Large intestine (tissue), 3 donors: ENCODE data around the gene HDAC10. TPM values are rescaled to one million over a fixed set of nuclear protein-coding genes. Genes with fewer than 3 reads are reported as not detected.

ENCODE experiments used
- DNase-seq, 2 donors: peaks; one replicate each; pipeline versions ENCODE4 v3.0.0 to v3.0.0-alpha.2; 2013
- H3K27ac ChIP-seq: one replicate; pipeline ENCODE4 v1.5.1; 2013; ENCODE audit warnings: low read length
- H3K27me3 ChIP-seq: 2 replicates; pipeline ENCODE4 v1.6.1; 2013; ENCODE audit warnings: low read length; ENCODE audit not compliant: control insufficient read depth, insufficient read depth
- H3K36me3 ChIP-seq: 2 replicates; pipeline ENCODE4 v1.6.1; 2013; ENCODE audit warnings: low read length; ENCODE audit not compliant: control insufficient read depth, insufficient read depth
- H3K4me1 ChIP-seq: one replicate; pipeline ENCODE4 v1.6.1; 2013; ENCODE audit warnings: low read length; ENCODE audit not compliant: control insufficient read depth, insufficient read depth
- H3K4me3 ChIP-seq: one replicate; pipeline ENCODE4 v1.5.1; 2013; ENCODE audit warnings: low read length
- H3K9me3 ChIP-seq: one replicate; pipeline ENCODE4 v1.6.1; 2013; ENCODE audit warnings: mild to moderate bottlenecking, low read depth, low read length, moderate library complexity; ENCODE audit not compliant: control insufficient read depth
- WGBS: methylation state at CpG from one replicate; pipeline ENCODE4 v1.1.5; 2013; ENCODE audit warnings: low lambda C conversion rate; ENCODE audit not compliant: insufficient coverage; 5-methylcytosine and 5-hydroxymethylcytosine counted together
- polyA plus RNA-seq: library from polyadenylated mRNA; unstranded; fragments of 120-200 nt; gene quantifications from one replicate; pipeline ENCODE4 v1.2.1, GENCODE V29; 2013

Gene HDAC10
- polyA plus RNA-seq, 1 donor = 55.5 TPM

DNA sequence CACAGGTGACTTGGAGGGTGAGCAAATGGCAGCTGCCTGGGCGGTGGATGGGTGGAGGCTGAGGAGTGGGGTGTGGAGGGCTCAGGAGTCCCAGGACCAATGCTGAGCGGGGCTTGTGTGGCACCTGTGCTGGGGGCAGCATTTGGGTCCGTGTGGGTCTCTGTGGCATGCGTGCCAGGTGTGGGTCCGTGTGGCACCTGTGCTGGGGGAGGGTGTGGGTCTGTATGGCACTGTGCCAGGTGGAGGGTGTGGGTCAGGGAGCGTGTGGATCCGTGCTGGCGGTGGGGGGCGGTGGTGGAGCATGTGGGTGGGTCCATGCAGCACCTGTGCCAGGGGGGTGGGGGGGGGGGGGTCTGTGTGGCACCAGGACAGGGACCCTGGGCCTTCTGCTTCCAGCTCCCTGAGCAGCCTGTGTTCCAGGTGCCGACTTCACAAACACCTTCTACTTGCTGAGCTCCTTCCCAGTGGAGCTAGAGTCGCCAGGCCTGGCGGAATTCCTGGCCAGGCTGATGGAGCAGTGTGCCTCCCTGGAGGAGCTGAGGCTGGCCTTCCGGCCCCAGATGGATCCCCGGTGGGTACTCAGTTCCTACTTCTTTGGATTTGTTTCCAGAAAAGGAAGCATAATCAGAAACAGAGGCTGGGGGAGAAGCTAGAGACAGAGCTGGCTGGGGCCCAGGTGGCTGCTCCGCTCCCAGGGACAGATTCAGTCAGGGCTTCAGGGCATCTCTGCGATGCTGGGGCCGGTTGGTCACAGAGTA is 35.6 kb downstream of the HDAC10 start:
- 100% methylated on average over 1 of the region's 17 CpGs for WGBS
- Histone ChIP-seq H3K4me1 (peaks cover 3% of the 10 kb centered on the region), H3K27ac (no peak overlapping the region), H3K9me3 (peaks cover 19% of the 10 kb centered on the region), H3K27me3 (no peaks in the 10 kb centered on the region), H3K36me3 (peaks cover 86% of the 10 kb centered on the region), H3K4me3 (no peak overlapping the region)
- no peak for DNase-seq

DNA sequence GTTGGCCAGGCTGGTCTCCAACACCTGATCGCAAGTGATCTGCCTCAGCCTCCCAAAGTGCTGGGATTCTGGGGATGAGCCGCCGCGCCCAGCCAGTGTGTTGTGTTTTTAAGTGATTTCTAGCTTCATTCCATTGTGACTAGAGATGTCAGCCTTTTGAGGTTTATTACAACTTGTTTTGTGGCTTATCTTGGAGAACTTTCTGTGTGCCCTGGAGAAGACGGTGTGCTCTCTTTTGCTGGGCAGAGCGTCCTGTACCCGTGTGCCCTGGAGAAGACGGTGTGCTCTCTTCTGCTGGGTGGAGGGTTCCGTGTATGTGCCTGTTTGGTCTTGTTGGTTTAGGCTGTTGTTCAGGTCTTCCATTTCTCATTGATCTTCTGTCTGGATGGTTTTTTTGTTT is 37.8 kb downstream of the HDAC10 start:
- Histone ChIP-seq H3K4me1 (no peaks in the 10 kb centered on the region), H3K36me3 (peaks cover 79% of the 10 kb centered on the region), H3K27ac (no peak overlapping the region), H3K27me3 (no peaks in the 10 kb centered on the region), H3K4me3 (no peak overlapping the region), H3K9me3 (peaks cover 9% of the 10 kb centered on the region)
- DNase-seq = no peak
- no CpG with 5 or more reads among the region's 9 CpGs for WGBS

DNA sequence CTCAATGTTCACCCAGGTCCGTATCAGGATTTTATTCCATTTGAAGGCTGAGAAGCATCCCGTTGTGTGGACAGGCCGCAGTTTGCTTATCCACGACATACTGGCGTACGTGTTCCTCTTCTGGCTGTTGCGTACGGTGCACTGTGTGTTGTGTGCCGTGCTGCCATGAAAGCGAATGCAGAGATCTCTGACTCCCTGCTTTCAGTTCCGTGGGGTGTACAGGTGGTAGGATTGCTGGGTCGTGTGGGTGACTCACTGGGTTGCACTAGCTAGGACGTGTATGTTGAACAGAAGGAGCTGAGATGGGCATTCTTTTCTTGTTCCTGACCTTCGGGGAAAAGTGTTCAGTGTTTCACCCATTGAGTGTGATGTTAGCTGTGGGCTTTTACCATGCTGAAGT is 39.9 kb downstream of the HDAC10 start:
- no peaks in the 10 kb centered on the region for H3K27me3 ChIP-seq
- peaks cover 2% of the 10 kb centered on the region for H3K9me3 ChIP-seq
- WGBS = no CpG with 5 or more reads among the region's 14 CpGs
- no peak overlapping the region for H3K27ac ChIP-seq
- H3K4me3 ChIP-seq = no peak overlapping the region
- DNase-seq = no peak
- peaks cover 78% of the 10 kb centered on the region for H3K36me3 ChIP-seq
- H3K4me1 ChIP-seq = no peaks in the 10 kb centered on the region

DNA sequence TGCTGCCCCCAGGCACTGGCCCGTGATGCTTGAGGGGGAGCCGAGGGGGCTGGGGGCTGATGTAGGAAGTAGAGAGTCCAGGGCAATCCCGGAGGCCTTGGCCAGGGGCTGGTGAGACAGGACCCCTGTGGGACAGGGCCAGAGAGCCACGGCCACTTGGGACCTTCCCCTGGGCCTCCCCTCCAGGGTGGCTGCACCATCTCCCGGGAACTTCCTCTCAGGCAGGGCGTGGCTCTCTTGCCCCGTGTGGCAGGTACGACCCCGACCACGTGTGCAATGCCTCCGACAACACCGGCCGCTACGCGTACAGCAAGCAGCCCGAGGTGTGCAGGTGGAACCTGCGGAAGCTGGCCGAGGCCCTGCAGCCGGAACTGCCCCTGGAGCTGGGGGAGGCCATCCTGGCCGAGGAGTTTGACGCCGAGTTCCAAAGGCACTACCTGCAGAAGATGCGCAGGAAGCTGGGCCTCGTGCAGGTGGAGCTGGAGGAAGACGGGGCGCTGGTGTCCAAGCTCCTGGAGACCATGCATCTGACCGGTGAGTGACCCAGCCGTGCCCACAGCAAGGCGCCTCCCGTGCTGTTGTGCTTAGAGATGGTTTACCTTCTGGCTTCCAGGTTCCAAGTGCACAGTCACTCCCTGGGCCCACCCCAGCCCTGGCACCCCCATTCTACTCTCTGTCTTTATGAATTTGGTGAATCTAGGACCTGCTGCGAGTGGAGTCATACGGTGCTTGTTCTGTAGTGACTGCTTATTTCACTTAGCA is 40.5 kb downstream of the HDAC10 start:
- Histone ChIP-seq H3K4me3 (no peak overlapping the region), H3K36me3 (peaks cover 76% of the 10 kb centered on the region), H3K4me1 (no peaks in the 10 kb centered on the region), H3K27ac (no peak overlapping the region), H3K9me3 (peaks cover 2% of the 10 kb centered on the region), H3K27me3 (no peaks in the 10 kb centered on the region)
- DNase-seq = no peak
- WGBS = no CpG with 5 or more reads among the region's 32 CpGs

DNA sequence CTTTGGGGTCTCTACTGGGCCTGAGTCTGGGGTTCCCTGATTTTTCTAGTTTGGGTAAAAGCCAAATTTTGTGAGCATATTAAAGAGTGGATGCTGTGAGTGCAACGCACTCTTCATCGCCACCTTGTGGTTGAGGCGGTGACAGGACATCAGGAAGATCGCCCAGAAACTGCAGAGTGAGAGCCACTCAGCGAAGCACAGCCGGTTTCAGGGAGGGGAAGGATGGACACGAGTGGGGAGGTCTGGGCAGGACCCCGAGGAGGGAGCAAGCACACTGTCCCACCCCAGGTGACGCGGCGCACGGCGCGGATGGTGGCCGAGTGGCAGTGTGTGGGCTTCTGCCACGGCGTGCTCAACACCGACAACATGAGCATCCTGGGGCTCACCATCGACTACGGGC is 41.2 kb downstream of the HDAC10 start:
- H3K27me3 ChIP-seq = no peaks in the 10 kb centered on the region
- DNase-seq = no peak
- H3K36me3 ChIP-seq = peaks cover 71% of the 10 kb centered on the region
- H3K4me1 ChIP-seq = no peaks in the 10 kb centered on the region
- no peak overlapping the region for H3K4me3 ChIP-seq
- peaks cover 2% of the 10 kb centered on the region for H3K9me3 ChIP-seq
- 30% methylated on average over 2 of the region's 20 CpGs for WGBS
- H3K27ac ChIP-seq = no peak overlapping the region

DNA sequence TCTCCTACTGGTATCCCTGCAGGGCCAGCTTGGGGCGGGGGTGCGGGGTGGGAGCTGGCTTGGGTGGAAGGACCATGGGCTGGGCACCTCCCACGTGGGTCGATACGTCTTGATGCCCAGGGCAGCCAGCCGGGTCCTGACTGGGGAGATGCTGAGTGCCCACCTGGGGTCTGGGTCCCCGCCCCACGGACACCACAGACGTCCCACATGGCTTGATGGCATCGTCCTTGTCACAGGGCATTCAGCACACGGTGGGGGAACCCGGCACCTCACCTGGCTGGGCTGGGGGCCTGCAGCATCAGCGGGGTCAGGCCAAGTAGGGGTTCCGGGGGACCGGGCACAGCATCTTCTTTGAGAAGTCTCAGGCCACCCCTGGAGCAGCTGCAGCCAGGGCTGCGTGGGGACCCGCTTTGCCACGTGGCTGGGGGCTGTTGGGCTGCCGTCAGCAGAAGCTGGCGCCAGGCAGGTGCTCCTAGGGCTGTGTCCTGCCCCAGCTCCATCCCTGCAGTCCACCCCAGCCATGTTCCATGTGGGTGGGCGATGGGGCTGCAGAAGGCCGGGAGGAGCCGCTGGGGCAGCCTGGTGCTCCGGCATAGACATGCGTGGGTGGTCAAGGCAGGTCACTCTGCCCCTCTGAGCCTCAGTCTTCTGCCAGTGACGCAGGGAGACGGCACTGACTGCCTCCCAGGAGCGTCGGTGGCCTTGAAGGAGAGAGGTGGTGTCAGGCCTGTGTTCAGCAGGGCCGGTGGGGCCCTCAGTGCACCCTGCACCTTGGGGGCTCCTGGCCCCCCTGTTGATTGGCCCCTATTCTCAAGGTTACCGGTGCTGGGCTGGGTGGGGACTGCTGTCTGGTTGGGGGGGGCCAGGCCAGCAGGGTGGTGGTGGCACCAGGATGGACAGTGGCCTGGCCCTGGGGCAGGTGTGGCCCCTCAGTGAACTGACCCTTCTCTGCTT is 41.8 kb downstream of the HDAC10 start:
- H3K27me3 ChIP-seq = no peaks in the 10 kb centered on the region
- WGBS = no CpG with 5 or more reads among the region's 31 CpGs
- H3K4me1 ChIP-seq = no peaks in the 10 kb centered on the region
- no peak overlapping the region for H3K27ac ChIP-seq
- H3K4me3 ChIP-seq = no peak overlapping the region
- DNase-seq = no peak
- peaks cover 67% of the 10 kb centered on the region for H3K36me3 ChIP-seq
- H3K9me3 ChIP-seq = peaks cover 2% of the 10 kb centered on the region

DNA sequence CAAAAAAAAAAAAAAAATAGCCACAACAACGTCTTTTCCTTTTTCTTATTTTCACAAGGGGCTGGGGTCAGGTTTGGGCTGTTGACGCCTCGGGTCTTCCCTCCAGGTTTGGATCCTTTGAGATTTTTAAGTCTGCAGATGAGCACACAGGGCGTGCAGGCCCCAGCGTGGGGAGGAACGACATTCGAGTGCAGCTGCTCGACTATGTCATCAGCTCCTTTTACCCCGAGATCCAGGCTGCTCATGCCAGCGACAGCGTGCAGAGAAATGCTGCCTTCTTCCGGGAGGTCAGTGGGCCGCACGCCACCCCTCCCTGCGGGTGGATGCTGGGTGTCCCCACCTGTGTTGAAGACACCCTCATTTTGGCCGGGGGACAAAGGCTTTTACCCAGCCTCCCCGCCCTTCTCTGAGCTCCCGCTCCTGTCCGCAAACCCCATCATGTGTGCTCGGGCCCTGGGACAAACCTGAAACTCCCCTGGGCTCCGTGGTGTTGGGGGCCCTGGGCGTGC is 42.6 kb downstream of the HDAC10 start:
- WGBS = 93% methylated on average over 5 of the region's 22 CpGs
- no peak overlapping the region for H3K4me3 ChIP-seq
- DNase-seq = no peak
- no peak overlapping the region for H3K27ac ChIP-seq
- no peaks in the 10 kb centered on the region for H3K4me1 ChIP-seq
- H3K9me3 ChIP-seq = peaks cover 2% of the 10 kb centered on the region
- H3K36me3 ChIP-seq = peaks cover 62% of the 10 kb centered on the region
- no peaks in the 10 kb centered on the region for H3K27me3 ChIP-seq

DNA sequence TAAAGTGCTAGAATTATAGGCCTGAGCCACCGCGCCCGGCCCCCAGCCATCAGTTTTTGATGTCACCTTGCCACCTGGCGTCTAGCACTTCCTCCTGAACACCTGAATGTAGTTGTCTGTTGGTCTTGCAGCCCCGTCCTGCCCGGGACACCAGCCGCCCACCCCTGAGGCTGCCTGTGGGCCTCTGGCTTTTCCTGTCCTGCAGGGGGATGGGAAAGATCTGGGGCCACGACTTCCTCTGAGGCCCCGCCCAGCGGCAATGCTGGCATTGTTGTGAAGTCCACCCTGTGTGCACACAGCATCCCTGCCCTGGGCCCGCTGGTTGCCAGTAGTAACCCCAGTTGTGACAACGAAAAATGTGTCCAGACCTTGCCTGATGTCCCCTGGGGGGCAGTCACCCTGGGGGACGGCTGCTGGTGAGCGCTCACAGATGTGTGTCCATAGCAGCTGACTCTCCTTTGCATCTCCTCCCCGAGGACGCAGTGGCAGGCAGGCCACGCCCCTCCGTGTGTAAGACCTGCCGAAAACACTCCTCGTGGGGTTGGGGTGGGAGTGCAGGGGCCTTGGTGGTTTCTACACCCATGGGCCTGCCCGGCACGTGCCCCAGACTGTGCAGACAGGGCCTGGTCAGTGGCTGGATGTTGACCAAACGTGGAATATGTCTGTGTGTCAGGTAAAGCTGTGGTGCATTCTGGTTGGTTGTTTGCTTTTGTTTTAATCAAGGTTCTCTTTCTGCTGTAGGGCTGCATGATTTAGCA is 43.5 kb downstream of the HDAC10 start:
- Histone ChIP-seq H3K27me3 (no peaks in the 10 kb centered on the region), H3K9me3 (peaks cover 2% of the 10 kb centered on the region), H3K4me1 (no peaks in the 10 kb centered on the region), H3K4me3 (no peak overlapping the region), H3K27ac (no peak overlapping the region), H3K36me3 (peaks cover 59% of the 10 kb centered on the region)
- no CpG with 5 or more reads among the region's 23 CpGs for WGBS
- DNase-seq = no peak

DNA sequence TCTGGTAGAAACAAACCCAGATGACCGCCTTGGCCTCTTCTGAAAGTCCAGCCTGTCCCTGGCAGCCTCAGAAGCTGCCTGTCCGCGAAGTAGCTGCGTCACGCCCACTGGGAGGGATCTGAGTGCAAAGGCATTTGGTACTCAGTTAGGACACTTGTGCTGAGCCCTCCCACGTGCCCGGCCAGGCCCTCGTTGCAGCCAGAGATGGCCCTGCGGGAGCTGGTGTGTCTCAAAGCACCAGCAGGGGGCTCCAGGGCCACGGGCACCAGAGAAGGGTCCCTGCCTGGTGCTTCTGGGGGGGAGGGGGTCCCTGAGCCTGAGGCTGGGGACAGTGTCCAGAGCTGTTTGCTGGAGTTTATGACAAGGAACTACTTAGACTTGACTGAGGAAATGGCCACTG is 44.5 kb downstream of the HDAC10 start:
- H3K27ac ChIP-seq = no peak overlapping the region
- peaks cover 2% of the 10 kb centered on the region for H3K9me3 ChIP-seq
- WGBS = no CpG with 5 or more reads among the region's 10 CpGs
- peaks cover 7% of the 10 kb centered on the region for H3K4me1 ChIP-seq
- no peak overlapping the region for H3K4me3 ChIP-seq
- no peak for DNase-seq
- H3K27me3 ChIP-seq = no peaks in the 10 kb centered on the region
- H3K36me3 ChIP-seq = peaks cover 51% of the 10 kb centered on the region
